Astrocyte of the cerebellum (primary cell): Measurements from ENCODE around the gene PDE4D.

Experiments
- DNase-seq: peaks from one replicate; pipeline ENCODE4 v3.0.0-alpha.2; 2011; ENCODE audit warnings: low read depth
- H3K4me3 ChIP-seq: 2 replicates; pipeline ENCODE4 v1.5.1; 2011; ENCODE audit warnings: mild to moderate bottlenecking, low read depth, low read length, moderate library complexity
- CTCF ChIP-seq: IDR thresholded peaks from 2 replicates; pipeline ENCODE4 v1.5.1; 2012; ENCODE audit warnings: low read length, low read depth, moderate library complexity, mild to moderate bottlenecking; ENCODE audit errors: missing control alignments
- in situ Hi-C: cut with HindIII; loops from 2 replicates; pipeline ENCODE4 v1.10.0; 2017; ENCODE audit warnings: low sequenced_read_pairs

Gene PDE4D

GRCh38 chr5:59340637-59341036 is 552.9 kb downstream of the PDE4D start:
- TF ChIP-seq CTCF = no peak
- DNase-seq = no peak
- H3K4me3 ChIP-seq = no peak overlapping the region
- in situ Hi-C loops = loop anchor here (10.0 kb wide), 1 partner anchor 106 kb away; no protein-coding TSS in a partner anchor

- DNase-seq = no peak
- H3K4me3 ChIP-seq = no peak overlapping the region
- no peak for TF ChIP-seq CTCF
- in situ Hi-C loops = no loop called here
Measured at GRCh38 chr5:59337240-59337639, 556.3 kb downstream of the PDE4D start.

- no peak for TF ChIP-seq CTCF
- no peak overlapping the region for H3K4me3 ChIP-seq
- in situ Hi-C loops = no loop called here
- no peak for DNase-seq
Measured at GRCh38 chr5:59335544-59335943, 558.0 kb downstream of the PDE4D start.

- in situ Hi-C loops = no loop called here
- no peak overlapping the region for H3K4me3 ChIP-seq
- no peak for TF ChIP-seq CTCF
- DNase-seq = no peak
Measured at GRCh38 chr5:59333416-59333815, 560.1 kb downstream of the PDE4D start.

- TF ChIP-seq CTCF = no peak
- DNase-seq = no peak
- H3K4me3 ChIP-seq = no peak overlapping the region
- in situ Hi-C loops = no loop called here
Measured at GRCh38 chr5:59332236-59332973, 561.1 kb downstream of the PDE4D start.

GRCh38 chr5:59330680-59331079 is 562.8 kb downstream of the PDE4D start:
- H3K4me3 ChIP-seq = no peak overlapping the region
- in situ Hi-C loops = no loop called here
- no peak for TF ChIP-seq CTCF
- DNase-seq = no peak
